NT2/D1 (cell line): ENCODE results near the gene NACC2.

Experiments
- DNase-seq: peaks from one replicate; pipeline ENCODE4 v3.0.0-alpha.2; 2011; ENCODE audit warnings: low read depth, low spot score
- H3K27me3 ChIP-seq: 2 replicates; pipeline ENCODE4 v1.6.0; 2011; ENCODE audit warnings: mild to moderate bottlenecking; ENCODE audit not compliant: insufficient read length, insufficient read depth
- H3K36me3 ChIP-seq: 2 replicates; pipeline ENCODE4 v1.6.1; 2011; ENCODE audit warnings: mild to moderate bottlenecking, low read length, mixed read lengths; ENCODE audit not compliant: insufficient read depth, insufficient read length
- H3K4me1 ChIP-seq: 2 replicates; pipeline ENCODE4 v1.5.1; 2011; ENCODE audit not compliant: insufficient read depth, insufficient read length
- H3K4me3 ChIP-seq: 2 replicates; pipeline ENCODE4 v1.5.1; 2011; ENCODE audit warnings: low read depth; ENCODE audit not compliant: insufficient read length
- H3K9ac ChIP-seq: 2 replicates; pipeline ENCODE4 v1.6.0; 2011; ENCODE audit warnings: low read depth; ENCODE audit not compliant: insufficient read length
- H3K9me3 ChIP-seq: 2 replicates; pipeline ENCODE4 v1.5.1; 2011; ENCODE audit warnings: mild to moderate bottlenecking, low read length; ENCODE audit not compliant: insufficient read depth
- SUZ12 ChIP-seq: IDR thresholded peaks from 2 replicates; pipeline ENCODE4 v1.6.1; 2011; ENCODE audit not compliant: insufficient read length, insufficient read depth; ENCODE audit errors: extremely low read depth
- YY1 ChIP-seq: IDR thresholded peaks from 2 replicates; pipeline ENCODE4 v1.6.1; 2011; ENCODE audit not compliant: insufficient read length, insufficient read depth
- ZNF274 ChIP-seq: IDR thresholded peaks from 2 replicates; pipeline ENCODE4 v1.6.1; 2011; ENCODE audit warnings: mild to moderate bottlenecking, low read depth, low read length

The NACC2 gene

DNA sequence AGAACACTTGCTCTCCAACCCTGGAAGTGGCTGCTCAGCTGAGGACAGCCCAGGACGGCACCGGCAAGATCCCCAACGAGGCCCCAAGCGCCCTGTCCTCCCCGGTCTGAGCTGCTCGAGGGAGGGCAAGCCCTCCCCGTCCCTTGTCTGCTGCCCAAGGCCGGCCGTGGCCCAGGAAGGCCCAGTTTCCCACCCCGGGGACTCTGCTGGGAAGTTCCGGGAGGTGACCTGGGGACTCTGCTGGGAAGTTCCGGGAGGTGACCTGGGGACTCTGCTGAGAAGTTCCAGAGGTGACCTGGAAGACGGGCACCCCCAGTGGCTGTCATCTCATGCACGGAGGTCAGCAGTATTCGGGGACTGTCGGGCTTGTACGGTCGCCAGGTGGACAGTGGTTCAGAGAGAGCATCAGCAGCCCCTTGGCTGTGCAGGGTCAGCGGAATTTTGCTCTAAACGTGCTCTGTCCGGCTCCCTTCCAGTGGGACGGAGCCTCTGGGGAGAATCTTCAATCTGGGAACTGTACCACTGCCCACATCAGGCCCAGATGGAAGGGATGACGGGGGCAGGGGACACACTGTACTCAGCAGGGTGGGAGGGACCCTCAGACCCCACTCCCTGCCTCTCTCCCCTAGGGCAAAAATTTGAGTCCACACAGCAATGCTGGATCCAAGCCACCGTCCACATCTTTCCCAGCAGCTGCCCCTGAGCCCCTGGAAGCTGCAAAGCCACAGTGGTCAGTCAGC is 7.2 kb downstream of the NACC2 start:
- Histone ChIP-seq H3K4me3 (no peak overlapping the region), H3K9me3 (no peaks in the 10 kb centered on the region), H3K36me3 (peaks cover 37% of the 10 kb centered on the region), H3K9ac (peak overlapping the region; percentile 50), H3K4me1 (peaks cover 59% of the 10 kb centered on the region), H3K27me3 (no peaks in the 10 kb centered on the region)
- TF ChIP-seq ZNF274, result no peak
- TF ChIP-seq SUZ12, result no peak
- DNase-seq, result no peak

DNA sequence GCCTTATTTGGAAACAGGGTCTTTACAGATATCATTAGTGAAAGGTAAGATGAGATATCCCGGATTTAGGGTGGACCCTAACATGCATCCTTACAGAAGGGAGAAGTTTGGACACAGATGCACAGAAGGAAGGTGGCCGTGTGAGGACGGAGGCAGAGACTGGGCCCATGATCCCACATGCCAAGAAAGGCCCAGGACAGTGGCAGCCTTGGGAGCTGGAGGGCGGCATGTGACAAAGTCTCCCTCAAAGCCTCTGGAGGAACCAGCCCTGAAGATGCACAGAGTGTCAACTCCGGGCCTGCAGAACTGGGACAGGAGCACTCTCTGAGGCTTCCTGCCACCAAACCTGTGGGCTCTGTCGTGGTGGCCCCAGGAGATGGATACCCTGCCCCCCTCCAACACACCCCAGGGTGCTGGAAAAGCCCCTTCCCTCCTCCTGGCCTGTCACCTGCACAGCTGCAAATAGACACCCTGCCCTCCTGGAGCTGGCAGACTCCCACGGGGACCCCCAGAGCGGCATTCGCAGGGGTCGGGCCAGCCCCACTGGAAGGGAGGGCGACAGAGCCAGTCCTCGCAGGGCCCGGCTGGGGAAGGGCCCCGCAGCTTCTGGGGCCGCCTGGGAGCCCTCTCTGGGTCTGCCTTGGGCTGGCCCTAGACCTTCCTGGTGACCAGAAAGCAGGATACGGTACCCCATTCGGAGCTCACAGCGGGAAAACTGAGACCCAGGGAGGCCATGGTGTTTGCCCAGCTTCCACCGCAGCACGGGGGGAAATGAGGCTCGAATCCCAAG is 7.9 kb downstream of the NACC2 start:
- Histone ChIP-seq H3K36me3 (peaks cover 32% of the 10 kb centered on the region), H3K9me3 (no peaks in the 10 kb centered on the region), H3K27me3 (no peaks in the 10 kb centered on the region), H3K9ac (peak overlapping the region; percentile 50), H3K4me1 (peaks cover 51% of the 10 kb centered on the region), H3K4me3 (no peak overlapping the region)
- DNase-seq, result no peak
- TF ChIP-seq YY1 (no peak), SUZ12 (no peak), ZNF274 (no peak)

DNA sequence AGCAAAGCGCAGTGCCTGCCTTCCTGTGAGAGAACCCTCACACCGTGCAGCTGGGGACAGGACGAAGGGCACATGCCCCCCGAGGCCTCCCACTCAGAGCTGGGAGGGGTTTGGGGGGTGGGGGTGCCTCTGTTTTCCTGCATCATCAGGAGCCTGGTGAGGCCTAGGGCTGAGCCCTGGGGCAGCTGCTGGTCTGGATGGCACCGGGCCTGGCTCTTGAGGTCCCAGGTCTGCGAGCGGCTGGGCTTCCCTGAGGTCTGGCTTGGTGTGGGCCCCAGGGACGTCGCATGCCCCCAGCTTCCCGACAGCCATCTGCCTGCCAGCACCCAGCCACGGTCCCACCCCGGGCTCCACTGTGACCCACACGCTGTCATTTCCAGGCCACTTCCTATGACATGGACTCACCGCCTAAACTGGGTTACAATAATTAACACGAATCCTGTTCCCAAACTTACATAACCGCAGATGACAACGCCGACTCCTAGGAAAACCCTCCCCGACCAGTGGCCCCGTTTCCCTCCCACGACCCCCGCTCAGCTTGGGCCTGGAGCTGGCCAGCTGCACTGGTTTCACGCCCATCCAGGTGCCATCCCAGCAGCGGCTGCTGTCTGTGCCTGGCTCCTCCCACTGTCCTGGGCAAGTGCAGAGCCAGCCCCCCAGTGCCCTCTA is 8.7 kb downstream of the NACC2 start:
- peaks cover 43% of the 10 kb centered on the region for H3K4me1 ChIP-seq
- H3K36me3 ChIP-seq, result peaks cover 29% of the 10 kb centered on the region
- peak overlapping the region; percentile 1 for H3K9ac ChIP-seq
- no peak for DNase-seq
- no peak overlapping the region for H3K4me3 ChIP-seq
- H3K9me3 ChIP-seq, result no peaks in the 10 kb centered on the region
- H3K27me3 ChIP-seq, result no peaks in the 10 kb centered on the region
- no peak for TF ChIP-seq SUZ12
- no peak for TF ChIP-seq ZNF274
- TF ChIP-seq YY1, result no peak

DNA sequence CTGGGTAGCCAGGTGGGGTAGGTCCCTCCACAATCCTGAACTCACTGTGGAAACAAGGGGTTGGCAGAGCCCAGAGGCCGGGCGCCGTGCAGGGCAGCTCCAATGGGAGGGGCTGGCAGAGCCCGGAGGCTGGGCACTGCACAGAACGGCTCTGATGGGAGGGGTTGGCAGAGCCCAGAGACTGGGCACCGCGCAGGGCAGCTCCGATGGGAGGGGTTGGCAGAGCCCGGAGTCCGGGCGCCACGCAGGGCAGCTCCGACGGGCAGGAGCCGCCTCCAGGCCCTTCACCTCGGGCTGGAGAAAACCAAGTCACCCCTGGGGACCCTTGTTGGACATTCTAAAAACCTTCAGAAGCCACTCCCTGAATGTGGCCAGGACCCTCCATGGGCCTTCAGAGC is 9.3 kb downstream of the NACC2 start:
- Histone ChIP-seq H3K9ac (peak overlapping the region; percentile 1), H3K4me3 (no peak overlapping the region), H3K27me3 (no peaks in the 10 kb centered on the region), H3K4me1 (peaks cover 39% of the 10 kb centered on the region), H3K9me3 (no peaks in the 10 kb centered on the region), H3K36me3 (peaks cover 29% of the 10 kb centered on the region)
- DNase-seq, result no peak
- TF ChIP-seq ZNF274 (no peak), SUZ12 (no peak), YY1 (no peak)

DNA sequence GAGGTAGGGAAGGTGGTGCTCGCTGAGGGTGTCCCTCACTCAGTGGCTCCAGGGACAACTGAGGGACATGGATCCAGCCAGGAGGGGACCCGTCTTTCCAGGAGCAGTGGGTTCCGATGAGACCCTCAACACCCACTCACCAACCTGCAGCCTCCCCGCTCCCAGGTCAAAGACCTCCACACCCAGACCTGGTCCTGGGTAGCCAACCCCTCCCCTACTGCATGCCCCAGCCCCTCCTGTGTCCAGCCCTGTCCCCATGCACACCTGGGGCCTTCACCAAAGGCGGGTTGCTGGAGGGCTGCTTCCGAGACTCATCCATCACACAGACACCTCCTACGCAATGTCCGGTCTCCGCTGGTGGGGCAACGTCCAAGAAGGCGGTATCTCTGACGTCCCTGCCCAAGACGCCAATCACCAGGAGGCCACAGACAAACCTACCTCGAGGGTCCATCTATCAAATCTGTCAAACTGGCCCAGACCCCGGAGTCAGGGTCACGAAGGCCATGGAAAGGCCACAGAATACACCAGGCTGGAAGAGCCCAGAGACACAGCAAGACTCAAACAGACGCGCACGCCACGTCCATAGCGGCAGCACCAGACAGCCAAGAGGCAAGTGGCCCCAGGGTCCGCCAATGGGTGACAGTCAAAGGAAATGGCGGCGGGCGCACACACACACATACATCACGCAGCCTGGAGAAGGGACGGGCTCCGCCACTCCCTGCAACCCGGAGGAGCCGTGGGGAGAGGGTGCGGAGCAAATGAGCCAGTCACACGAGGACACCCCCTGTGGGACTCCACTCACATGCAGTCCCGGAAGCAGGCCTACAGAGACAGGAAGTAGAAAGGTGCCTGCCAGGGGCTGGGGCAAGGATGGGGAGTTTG is 10.8 kb downstream of the NACC2 start:
- no peak overlapping the region for H3K4me3 ChIP-seq
- no peak overlapping the region for H3K9ac ChIP-seq
- no peak for TF ChIP-seq YY1
- no peak for TF ChIP-seq ZNF274
- TF ChIP-seq SUZ12, result no peak
- no peaks in the 10 kb centered on the region for H3K27me3 ChIP-seq
- H3K9me3 ChIP-seq, result no peaks in the 10 kb centered on the region
- H3K4me1 ChIP-seq, result peaks cover 35% of the 10 kb centered on the region
- DNase-seq, result no peak
- H3K36me3 ChIP-seq, result peaks cover 29% of the 10 kb centered on the region

DNA sequence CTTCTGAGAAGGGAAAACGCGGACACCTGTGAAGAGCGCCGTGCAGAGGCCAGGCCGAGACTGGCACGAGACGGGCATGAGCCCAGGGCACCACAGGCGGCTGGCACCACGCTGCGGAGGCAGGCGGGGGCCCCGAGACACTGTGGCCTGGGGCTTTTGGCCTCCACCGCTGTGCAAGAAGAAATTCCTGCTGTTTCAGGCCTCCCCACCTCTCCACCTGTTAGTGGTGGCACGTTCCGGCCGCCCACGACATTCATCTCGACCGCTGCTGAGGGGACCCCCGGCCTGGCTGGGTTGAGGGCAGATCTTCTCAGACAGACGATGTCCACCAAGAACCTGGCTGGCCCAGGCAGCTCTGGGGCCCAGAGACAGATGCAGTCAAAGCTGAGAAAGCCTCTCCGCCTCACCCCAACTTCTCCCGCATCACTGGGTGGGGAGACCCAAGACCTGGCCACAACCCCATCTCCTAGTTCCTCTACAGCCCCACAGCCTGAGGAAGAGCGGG is 11.5 kb downstream of the NACC2 start:
- TF ChIP-seq ZNF274, result no peak
- TF ChIP-seq YY1, result no peak
- no peak for TF ChIP-seq SUZ12
- Histone ChIP-seq H3K9ac (no peak overlapping the region), H3K27me3 (no peaks in the 10 kb centered on the region), H3K9me3 (no peaks in the 10 kb centered on the region), H3K4me3 (no peak overlapping the region), H3K36me3 (peaks cover 31% of the 10 kb centered on the region), H3K4me1 (peaks cover 32% of the 10 kb centered on the region)
- no peak for DNase-seq
